Right atrium auricular region (tissue), 2 donors: ENCODE measurements around the gene CFAP73. TPM values are rescaled to one million over a fixed set of nuclear protein-coding genes. Genes with fewer than 3 reads are reported as not detected.

ENCODE experiments used
- DNase-seq: peaks from one replicate; pipeline ENCODE4 v3.0.0-alpha.2; 2019; ENCODE audit warnings: low spot score
- H3K27ac ChIP-seq, 2 donors: fragments of 200-600 bp; sonication (generic); 1 replicate in 1 of 2; 2 replicates in 1 of 2; pipeline ENCODE4 v1.5.1; 2016 to 2019
- H3K27me3 ChIP-seq, 2 donors: fragments of 200-600 bp; sonication (generic); one replicate each; pipeline versions ENCODE4 v1.5.1 to v1.6.0; 2017 to 2019
- H3K36me3 ChIP-seq: fragments of 200-600 bp; sonication (generic); one replicate; pipeline ENCODE4 v1.5.1; 2016
- H3K4me1 ChIP-seq, 2 donors: fragments of 200-600 bp; sonication (generic); one replicate each; pipeline versions ENCODE4 v1.5.1 to v1.6.0; 2017 to 2019
- H3K4me3 ChIP-seq, 2 donors: fragments of 200-600 bp; sonication (generic); 1 replicate in 1 of 2; 2 replicates in 1 of 2; pipeline ENCODE4 v1.5.1; 2017 to 2019; ENCODE audit warnings: mild to moderate bottlenecking in 1 of 2, moderate library complexity in 1 of 2
- H3K9me3 ChIP-seq, 2 donors: fragments of 200-600 bp; sonication (generic); one replicate each; pipeline ENCODE4 v1.5.1; 2019
- CTCF ChIP-seq, 2 donors: fragments of 200-600 bp; sonication (generic); IDR thresholded peaks; one replicate each; pipeline ENCODE4 v1.5.1; 2019; ENCODE audit warnings: antibody characterized with exemption in 2 of 2
- total RNA-seq, 2 donors: library from RNA; depleted of rRNA; stranded (reverse); fragments of >200 nt; gene quantifications; one replicate each; pipeline ENCODE4 v1.1.0, GENCODE V29; 2016

Gene CFAP73
- not detected for total RNA-seq

- no peak for TF ChIP-seq CTCF (IDR thresholded peaks at IDR 0.05)
- H3K4me1 ChIP-seq, result peaks cover 0 to 28% of the 10 kb centered on the region in 2 donors
- no peak within 1 kb of the TSS for H3K27ac ChIP-seq
- H3K27me3 ChIP-seq, result peaks cover 5% of the 10 kb centered on the region in 2 donors
- no peak within 1 kb of the TSS for H3K4me3 ChIP-seq
- peak; percentile 70 for DNase-seq
- H3K9me3 ChIP-seq, result no peaks in the 10 kb centered on the region
- no peaks in the 10 kb centered on the region for H3K36me3 ChIP-seq
Observed at GRCh38 chr12:113149361-113150150, at the start of gene CFAP73. TSS of gene CFAP73 (plus strand) at chr12:113149724. CDS start at chr12:113149858, 134 bp downstream.

- no peak for TF ChIP-seq CTCF (IDR thresholded peaks at IDR 0.05)
- H3K27me3 ChIP-seq, result no peaks in the 10 kb centered on the region
- H3K27ac ChIP-seq, result no peak overlapping the region
- no peaks in the 10 kb centered on the region for H3K9me3 ChIP-seq
- H3K4me1 ChIP-seq, result peaks cover 0 to 14% of the 10 kb centered on the region in 2 donors
- H3K36me3 ChIP-seq, result no peaks in the 10 kb centered on the region
- no peak overlapping the region for H3K4me3 ChIP-seq
- DNase-seq, result no peak
Observed at GRCh38 chr12:113099764-113100163, 49.8 kb upstream of the CFAP73 start.

- H3K36me3 ChIP-seq, result no peaks in the 10 kb centered on the region
- H3K4me1 ChIP-seq, result peaks cover 0 to 14% of the 10 kb centered on the region in 2 donors
- no peak overlapping the region for H3K27ac ChIP-seq
- H3K4me3 ChIP-seq, result no peak overlapping the region
- no peak for DNase-seq
- H3K27me3 ChIP-seq, result no peaks in the 10 kb centered on the region
- TF ChIP-seq CTCF (IDR thresholded peaks at IDR 0.05), result no peak
- no peaks in the 10 kb centered on the region for H3K9me3 ChIP-seq
Observed at GRCh38 chr12:113101751-113102150, 47.8 kb upstream of the CFAP73 start.

GRCh38 chr12:113102811-113103210 lies 46.7 kb upstream of the CFAP73 start:
- Histone ChIP-seq H3K4me1 (peaks cover 0 to 14% of the 10 kb centered on the region in 2 donors), H3K27me3 (no peaks in the 10 kb centered on the region), H3K27ac (no peak overlapping the region), H3K4me3 (no peak overlapping the region), H3K9me3 (no peaks in the 10 kb centered on the region), H3K36me3 (no peaks in the 10 kb centered on the region)
- TF ChIP-seq CTCF (IDR thresholded peaks at IDR 0.05), result no peak
- DNase-seq, result no peak

GRCh38 chr12:113103756-113104450 lies 45.6 kb upstream of the CFAP73 start:
- peaks cover 0 to 4% of the 10 kb centered on the region in 2 donors for H3K4me1 ChIP-seq
- H3K27me3 ChIP-seq, result no peaks in the 10 kb centered on the region
- no peaks in the 10 kb centered on the region for H3K36me3 ChIP-seq
- no peaks in the 10 kb centered on the region for H3K9me3 ChIP-seq
- TF ChIP-seq CTCF (IDR thresholded peaks at IDR 0.05), result no peak
- no peak overlapping the region for H3K4me3 ChIP-seq
- no peak for DNase-seq
- H3K27ac ChIP-seq, result no peak overlapping the region
